HL-60 (cell line): ENCODE measurements around the gene STIM2.

Experiments used
- DNase-seq, 2 experiments: peaks; one replicate each; pipeline ENCODE4 v3.0.0-alpha.2; 2010 to 2020; ENCODE audit warnings: low read depth in 1 of 2, low spot score in 1 of 2
- H3K27ac ChIP-seq: fragments of 250-450 bp; sonication (Bioruptor Pico); replicated peaks from 2 replicates; pipeline ENCODE4 v1.5.1; 2020; ENCODE audit warnings: mild to moderate bottlenecking, moderate library complexity
- H3K27me3 ChIP-seq: fragments of 250-450 bp; sonication (Bioruptor Pico); 2 replicates; pipeline ENCODE4 v1.5.1; 2021; ENCODE audit warnings: mild to moderate bottlenecking, moderate library complexity; ENCODE audit not compliant: insufficient read depth, poor library complexity, severe bottlenecking
- H3K4me3 ChIP-seq: replicated peaks from 2 replicates; pipeline ENCODE4 v1.5.1; 2011; ENCODE audit warnings: mild to moderate bottlenecking, control low read depth, low read length; ENCODE audit not compliant: insufficient read depth
- GABPA ChIP-seq: IDR thresholded peaks from 2 replicates; pipeline ENCODE4 v1.6.1; 2012; ENCODE audit warnings: low read depth
- POLR2AphosphoS5 ChIP-seq: IDR thresholded peaks from 2 replicates; pipeline ENCODE4 v1.6.1; 2012; ENCODE audit warnings: low read depth
- SPI1 ChIP-seq: IDR thresholded peaks from 2 replicates; pipeline ENCODE4 v1.6.1; 2012; ENCODE audit warnings: low read depth, mild to moderate bottlenecking, borderline replicate concordance
- TF ChIP-seq, protein P1 (sequence below): IDR thresholded peaks from one replicate; pipeline ENCODE4 v1.5.1; 2011; ENCODE audit warnings: low read length, control low read depth, inconsistent platforms; ENCODE audit not compliant: insufficient read depth
- TF ChIP-seq, protein P2 (sequence below): IDR thresholded peaks from 2 replicates; pipeline ENCODE4 v1.6.1; 2012; ENCODE audit warnings: low read depth; ENCODE audit not compliant: insufficient replicate concordance

The STIM2 gene

DNA sequence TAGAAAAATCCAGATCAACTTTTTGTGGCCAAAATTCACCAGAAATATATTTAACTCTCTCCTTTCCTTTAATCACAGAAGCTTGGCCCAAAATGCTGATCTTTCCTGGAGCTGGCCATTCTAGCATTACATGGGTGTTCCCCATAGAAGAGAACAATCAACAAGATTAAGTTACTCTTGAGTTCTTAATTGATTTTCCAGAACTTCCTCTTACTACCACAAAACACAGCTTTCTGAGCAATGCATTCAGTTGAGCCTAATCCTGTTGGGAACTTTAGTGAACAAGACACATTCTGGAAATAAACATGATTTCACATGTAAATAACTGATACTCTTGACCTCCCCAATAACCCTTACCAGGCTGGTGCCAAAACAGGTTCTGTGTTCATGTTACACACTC, 45.4 kb upstream of the STIM2 start:
- TF ChIP-seq, protein P1, sequence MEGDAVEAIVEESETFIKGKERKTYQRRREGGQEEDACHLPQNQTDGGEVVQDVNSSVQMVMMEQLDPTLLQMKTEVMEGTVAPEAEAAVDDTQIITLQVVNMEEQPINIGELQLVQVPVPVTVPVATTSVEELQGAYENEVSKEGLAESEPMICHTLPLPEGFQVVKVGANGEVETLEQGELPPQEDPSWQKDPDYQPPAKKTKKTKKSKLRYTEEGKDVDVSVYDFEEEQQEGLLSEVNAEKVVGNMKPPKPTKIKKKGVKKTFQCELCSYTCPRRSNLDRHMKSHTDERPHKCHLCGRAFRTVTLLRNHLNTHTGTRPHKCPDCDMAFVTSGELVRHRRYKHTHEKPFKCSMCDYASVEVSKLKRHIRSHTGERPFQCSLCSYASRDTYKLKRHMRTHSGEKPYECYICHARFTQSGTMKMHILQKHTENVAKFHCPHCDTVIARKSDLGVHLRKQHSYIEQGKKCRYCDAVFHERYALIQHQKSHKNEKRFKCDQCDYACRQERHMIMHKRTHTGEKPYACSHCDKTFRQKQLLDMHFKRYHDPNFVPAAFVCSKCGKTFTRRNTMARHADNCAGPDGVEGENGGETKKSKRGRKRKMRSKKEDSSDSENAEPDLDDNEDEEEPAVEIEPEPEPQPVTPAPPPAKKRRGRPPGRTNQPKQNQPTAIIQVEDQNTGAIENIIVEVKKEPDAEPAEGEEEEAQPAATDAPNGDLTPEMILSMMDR, result no peak
- TF ChIP-seq, protein P2, sequence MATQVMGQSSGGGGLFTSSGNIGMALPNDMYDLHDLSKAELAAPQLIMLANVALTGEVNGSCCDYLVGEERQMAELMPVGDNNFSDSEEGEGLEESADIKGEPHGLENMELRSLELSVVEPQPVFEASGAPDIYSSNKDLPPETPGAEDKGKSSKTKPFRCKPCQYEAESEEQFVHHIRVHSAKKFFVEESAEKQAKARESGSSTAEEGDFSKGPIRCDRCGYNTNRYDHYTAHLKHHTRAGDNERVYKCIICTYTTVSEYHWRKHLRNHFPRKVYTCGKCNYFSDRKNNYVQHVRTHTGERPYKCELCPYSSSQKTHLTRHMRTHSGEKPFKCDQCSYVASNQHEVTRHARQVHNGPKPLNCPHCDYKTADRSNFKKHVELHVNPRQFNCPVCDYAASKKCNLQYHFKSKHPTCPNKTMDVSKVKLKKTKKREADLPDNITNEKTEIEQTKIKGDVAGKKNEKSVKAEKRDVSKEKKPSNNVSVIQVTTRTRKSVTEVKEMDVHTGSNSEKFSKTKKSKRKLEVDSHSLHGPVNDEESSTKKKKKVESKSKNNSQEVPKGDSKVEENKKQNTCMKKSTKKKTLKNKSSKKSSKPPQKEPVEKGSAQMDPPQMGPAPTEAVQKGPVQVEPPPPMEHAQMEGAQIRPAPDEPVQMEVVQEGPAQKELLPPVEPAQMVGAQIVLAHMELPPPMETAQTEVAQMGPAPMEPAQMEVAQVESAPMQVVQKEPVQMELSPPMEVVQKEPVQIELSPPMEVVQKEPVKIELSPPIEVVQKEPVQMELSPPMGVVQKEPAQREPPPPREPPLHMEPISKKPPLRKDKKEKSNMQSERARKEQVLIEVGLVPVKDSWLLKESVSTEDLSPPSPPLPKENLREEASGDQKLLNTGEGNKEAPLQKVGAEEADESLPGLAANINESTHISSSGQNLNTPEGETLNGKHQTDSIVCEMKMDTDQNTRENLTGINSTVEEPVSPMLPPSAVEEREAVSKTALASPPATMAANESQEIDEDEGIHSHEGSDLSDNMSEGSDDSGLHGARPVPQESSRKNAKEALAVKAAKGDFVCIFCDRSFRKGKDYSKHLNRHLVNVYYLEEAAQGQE, result no peak
- no peak for TF ChIP-seq SPI1
- no peak for TF ChIP-seq POLR2AphosphoS5
- TF ChIP-seq GABPA, result no peak
- no peak for DNase-seq
- H3K27me3 ChIP-seq, result no peaks in the 10 kb centered on the region
- no peak overlapping the region for H3K27ac ChIP-seq
- no peak overlapping the region for H3K4me3 ChIP-seq

DNA sequence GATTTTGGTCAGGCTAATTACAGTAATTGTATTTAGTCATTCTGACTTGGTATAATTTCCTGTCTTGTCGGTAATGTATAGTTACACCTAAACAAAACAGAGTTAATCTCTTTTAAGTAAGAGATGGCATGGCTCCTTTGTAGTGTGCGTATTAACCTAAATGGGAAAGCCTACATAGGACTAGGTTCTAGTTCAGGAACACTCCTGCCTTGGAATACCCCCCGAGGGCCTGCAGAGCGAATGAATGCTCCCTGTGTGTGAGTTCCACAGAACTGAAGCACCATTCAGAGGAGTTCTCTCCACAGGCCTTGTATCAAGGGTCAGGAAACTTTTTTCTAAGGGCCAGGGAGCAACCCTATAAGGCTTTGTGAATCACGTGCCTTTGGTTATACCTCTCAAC, 44.9 kb upstream of the STIM2 start:
- H3K4me3 ChIP-seq, result no peak overlapping the region
- DNase-seq, result no peak
- no peaks in the 10 kb centered on the region for H3K27me3 ChIP-seq
- no peak for TF ChIP-seq POLR2AphosphoS5
- TF ChIP-seq, protein P2, result no peak
- no peak for TF ChIP-seq GABPA
- TF ChIP-seq SPI1, result no peak
- TF ChIP-seq, protein P1, result no peak
- no peak overlapping the region for H3K27ac ChIP-seq

DNA sequence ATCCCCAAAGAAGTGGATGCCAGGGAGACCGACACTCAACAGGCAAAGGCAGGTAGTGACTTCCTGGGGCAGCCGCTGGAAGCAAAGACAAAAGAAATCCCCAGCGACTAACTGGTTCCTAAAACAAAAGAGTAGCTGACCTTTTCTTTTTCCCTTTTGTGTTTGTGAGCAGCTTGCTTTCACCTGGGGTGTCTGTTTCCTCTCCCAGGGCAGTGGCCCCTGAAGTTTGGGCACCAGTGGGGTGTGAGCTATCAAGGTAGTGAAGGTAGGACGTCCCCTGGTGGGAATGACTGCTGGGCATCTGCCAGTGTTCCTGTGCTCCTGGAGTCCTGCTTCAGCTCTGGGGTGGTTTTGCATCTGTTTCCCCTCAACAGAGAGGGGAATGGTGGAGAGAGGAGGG, 41.6 kb upstream of the STIM2 start:
- TF ChIP-seq, protein P1, result no peak
- TF ChIP-seq SPI1 (no peak), GABPA (no peak), POLR2AphosphoS5 (no peak)
- TF ChIP-seq, protein P2, result no peak
- Histone ChIP-seq H3K27me3 (no peaks in the 10 kb centered on the region), H3K27ac (no peak overlapping the region), H3K4me3 (no peak overlapping the region)
- no peak for DNase-seq
